ENCODE results near the gene BMP5. TPM values are rescaled to one million over a fixed set of nuclear protein-coding genes. Genes with fewer than 3 reads are reported as not detected.

Gene BMP5
- total RNA-seq, 1 experiment from 2014 or later, result 0.48 TPM

GRCh38 chr6:55729665-55730064, 145.7 kb downstream of the BMP5 start:
- H3K4me3 Mint-ChIP-seq (ENCODE audit: unreplicated experiment), result no peak overlapping the region
- no peaks in the 10 kb centered on the region for H3K36me3 Mint-ChIP-seq (ENCODE audit: insufficient read depth, unreplicated experiment)
- BruUV-seq (replicated peaks), result no TSS peak
- POLR2A ChIA-PET, result no interaction called here
- H3K9me3 Mint-ChIP-seq (ENCODE audit: unreplicated experiment), result no peaks in the 10 kb centered on the region
- TF ChIP-seq CTCF (IDR thresholded peaks at IDR 0.05; ENCODE audit: insufficient read depth in 1 of 2, low read depth in 1 of 2, low read length in 1 of 2, severe bottlenecking in 1 of 2, unreplicated experiment in 1 of 2), result no peak
- H3K4me1 Mint-ChIP-seq (ENCODE audit: low read depth, unreplicated experiment), result peaks cover 6% of the 10 kb centered on the region
- no peaks in the 10 kb centered on the region for H3K9me3 ChIP-seq
- no peaks in the 10 kb centered on the region for H3K27me3 ChIP-seq (replicated peaks; ENCODE audit: control insufficient read depth, insufficient read depth, low read length)
- H3K27me3 Mint-ChIP-seq (ENCODE audit: insufficient read depth, unreplicated experiment), result no peaks in the 10 kb centered on the region
- intact Hi-C loops (cut with micrococcal nuclease; ENCODE audit: unreplicated experiment), result no loop called here
- H3K4me3 ChIP-seq (ENCODE audit: low read depth, low read length), result no peak overlapping the region
- CTCF ChIA-PET, result no interaction called here
- H3K36me3 ChIP-seq (ENCODE audit: control insufficient read depth, insufficient read depth, low read length), result no peaks in the 10 kb centered on the region
- H3K4me1 ChIP-seq, result 0 out of 2 replicates have a peak, but pooled peaks cover 4% of the 10 kb centered on the region
- no peak overlapping the region for H3K27ac Mint-ChIP-seq (ENCODE audit: unreplicated experiment)
- no peak for DNase-seq

- no peak overlapping the region for H3K4me3 Mint-ChIP-seq (ENCODE audit: unreplicated experiment)
- Histone ChIP-seq H3K4me1 (no peaks in the 10 kb centered on the region), H3K36me3 (ENCODE audit: control insufficient read depth, insufficient read depth, low read length) (no peaks in the 10 kb centered on the region), H3K4me3 (ENCODE audit: low read depth, low read length) (no peak overlapping the region), H3K27me3 (replicated peaks; ENCODE audit: control insufficient read depth, insufficient read depth, low read length) (no peaks in the 10 kb centered on the region), H3K9me3 (no peaks in the 10 kb centered on the region)
- H3K36me3 Mint-ChIP-seq (ENCODE audit: insufficient read depth, unreplicated experiment), result no peaks in the 10 kb centered on the region
- H3K4me1 Mint-ChIP-seq (ENCODE audit: low read depth, unreplicated experiment), result no peaks in the 10 kb centered on the region
- POLR2A ChIA-PET, result no interaction called here
- no peak for TF ChIP-seq CTCF (IDR thresholded peaks at IDR 0.05; ENCODE audit: insufficient read depth in 1 of 2, low read depth in 1 of 2, low read length in 1 of 2, severe bottlenecking in 1 of 2, unreplicated experiment in 1 of 2)
- intact Hi-C loops (cut with micrococcal nuclease; ENCODE audit: unreplicated experiment), result no loop called here
- no peaks in the 10 kb centered on the region for H3K27me3 Mint-ChIP-seq (ENCODE audit: insufficient read depth, unreplicated experiment)
- H3K9me3 Mint-ChIP-seq (ENCODE audit: unreplicated experiment), result no peaks in the 10 kb centered on the region
- no peak overlapping the region for H3K27ac Mint-ChIP-seq (ENCODE audit: unreplicated experiment)
- DNase-seq, result no peak
- no TSS peak for BruUV-seq (replicated peaks)
- CTCF ChIA-PET, result no interaction called here
Observed at GRCh38 chr6:55726144-55726543, 149.2 kb downstream of the BMP5 start.

- POLR2A ChIA-PET, result no interaction called here
- TF ChIP-seq CTCF (IDR thresholded peaks at IDR 0.05; ENCODE audit: insufficient read depth in 1 of 2, low read depth in 1 of 2, low read length in 1 of 2, severe bottlenecking in 1 of 2, unreplicated experiment in 1 of 2), result no peak
- intact Hi-C loops (cut with micrococcal nuclease; ENCODE audit: unreplicated experiment), result no loop called here
- no peaks in the 10 kb centered on the region for H3K36me3 Mint-ChIP-seq (ENCODE audit: insufficient read depth, unreplicated experiment)
- no peak overlapping the region for H3K4me3 Mint-ChIP-seq (ENCODE audit: unreplicated experiment)
- Histone ChIP-seq H3K9me3 (no peaks in the 10 kb centered on the region), H3K4me3 (ENCODE audit: low read depth, low read length) (no peak overlapping the region), H3K36me3 (ENCODE audit: control insufficient read depth, insufficient read depth, low read length) (no peaks in the 10 kb centered on the region), H3K27me3 (replicated peaks; ENCODE audit: control insufficient read depth, insufficient read depth, low read length) (no peaks in the 10 kb centered on the region), H3K4me1 (no peaks in the 10 kb centered on the region)
- no peak for DNase-seq
- no peak overlapping the region for H3K27ac Mint-ChIP-seq (ENCODE audit: unreplicated experiment)
- H3K9me3 Mint-ChIP-seq (ENCODE audit: unreplicated experiment), result no peaks in the 10 kb centered on the region
- H3K27me3 Mint-ChIP-seq (ENCODE audit: insufficient read depth, unreplicated experiment), result no peaks in the 10 kb centered on the region
- CTCF ChIA-PET, result no interaction called here
- no TSS peak for BruUV-seq (replicated peaks)
- H3K4me1 Mint-ChIP-seq (ENCODE audit: low read depth, unreplicated experiment), result no peaks in the 10 kb centered on the region
Observed at GRCh38 chr6:55714831-55715230, 160.6 kb downstream of the BMP5 start.
